Ammon's horn (tissue), 1 donor: Measurements from ENCODE around the gene R3HDM4.
"Not testable (repeated sequence)": the region's sequence is repeated elsewhere in the genome, so short reads cannot be mapped to it uniquely, and the experiment has no call there.

ENCODE experiments used
- DNase-seq: peaks from one replicate; pipeline ENCODE4 v3.0.0-alpha.2; 2016; ENCODE audit warnings: low spot score

Gene R3HDM4

GRCh38 chr19:911197-912033 is 1.6 kb downstream of the R3HDM4 start:
- no peak for DNase-seq

DNA sequence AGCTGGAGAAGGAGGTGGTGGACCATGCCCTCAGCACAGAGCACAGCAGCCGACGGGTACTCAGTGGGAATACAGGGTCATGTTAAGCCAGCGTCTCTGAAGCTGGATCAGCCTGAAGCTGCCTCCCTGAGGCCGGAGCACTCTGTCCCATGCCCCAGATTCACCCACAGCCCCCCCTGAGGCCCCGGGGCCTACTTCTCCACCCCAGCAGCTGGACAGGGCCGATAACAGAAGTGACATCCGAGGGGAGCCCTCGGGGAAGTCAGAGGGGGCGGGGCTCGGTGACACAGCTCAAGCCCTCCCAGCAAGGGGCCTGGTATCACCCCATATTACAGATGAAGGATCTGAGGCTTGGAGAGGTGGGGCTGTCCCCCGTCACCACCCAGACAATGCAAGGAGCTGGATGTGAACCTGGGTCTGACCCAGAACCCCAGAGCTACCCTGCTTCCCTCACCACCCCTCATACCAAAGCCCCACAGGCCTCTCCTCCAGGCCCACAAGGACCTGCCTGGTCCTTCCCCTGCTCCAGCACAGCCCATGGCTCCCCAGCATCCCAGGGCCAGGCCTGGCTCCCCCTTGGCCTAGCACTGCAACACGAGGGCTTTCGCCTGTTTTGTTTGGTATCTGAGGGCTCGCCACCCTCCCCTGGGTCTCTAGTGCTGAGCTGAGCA is 5.7 kb downstream of the R3HDM4 start:
- no peak for DNase-seq

DNA sequence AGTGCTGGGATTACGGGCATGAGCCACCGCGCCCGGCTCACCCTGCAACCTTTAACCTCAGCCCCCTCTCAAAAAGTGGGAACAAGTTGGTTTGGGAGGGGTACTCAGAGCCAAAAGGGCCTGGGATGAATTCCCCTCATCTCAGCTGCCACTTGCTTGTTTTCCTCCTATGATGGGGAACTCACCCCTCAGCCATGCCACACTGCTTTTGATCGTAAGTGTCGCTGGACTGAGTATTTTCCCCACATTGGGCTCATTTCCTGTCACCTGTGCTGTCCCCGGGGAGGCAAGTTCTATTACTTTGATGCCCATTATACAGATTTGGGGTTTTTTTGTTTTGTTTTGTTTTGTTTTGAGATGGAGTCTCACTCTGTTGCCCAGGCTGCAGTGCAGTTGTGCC is 6.5 kb downstream of the R3HDM4 start:
- no peak for DNase-seq

- DNase-seq, result no peak
These were observed 8.5 kb downstream of the R3HDM4 start for GRCh38 chr19:904545-904944.

DNA sequence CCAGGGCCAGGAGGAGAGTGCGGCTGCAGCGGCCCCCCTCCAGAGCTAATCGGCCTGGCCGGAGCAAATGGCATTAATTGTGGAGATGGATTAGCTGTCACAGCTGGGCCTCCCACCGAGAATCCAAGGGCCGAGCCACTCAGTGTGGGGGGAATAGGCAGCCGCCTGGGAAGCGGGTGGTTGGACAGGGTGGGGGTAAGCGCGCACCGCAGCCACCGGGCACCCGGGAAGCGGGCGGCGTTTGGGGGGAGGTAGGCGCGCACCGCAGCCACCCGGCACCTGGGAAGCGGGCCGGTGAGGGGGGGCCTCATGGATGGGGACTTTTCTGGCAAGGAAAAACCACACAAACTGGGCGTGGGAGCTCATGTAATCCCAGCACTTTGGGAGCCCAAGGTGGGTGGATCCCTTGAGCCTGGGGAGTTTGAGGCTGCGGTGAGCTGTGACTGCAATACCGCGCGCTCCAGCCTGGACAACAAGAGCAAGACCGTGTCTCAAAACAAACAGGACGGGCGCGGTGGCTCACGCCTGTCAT is 9.7 kb downstream of the R3HDM4 start:
- no peak for DNase-seq

GRCh38 chr19:902446-903226 is 10.4 kb downstream of the R3HDM4 start:
- no peak for DNase-seq

DNA sequence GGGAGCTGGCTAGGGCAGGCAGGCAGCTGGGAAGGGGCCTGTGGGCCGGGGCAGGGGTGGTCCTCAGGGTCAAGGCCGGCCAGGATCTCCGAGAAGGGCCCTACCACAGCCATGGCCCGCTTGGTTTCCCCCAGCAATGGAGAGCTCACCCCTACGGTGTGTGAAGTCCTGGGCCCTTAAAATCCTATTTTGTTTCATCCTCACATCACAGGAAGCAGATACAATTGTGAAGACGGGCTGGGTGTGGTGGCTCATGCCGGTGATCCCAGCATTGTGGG is 11.0 kb downstream of the R3HDM4 start:
- no peak for DNase-seq

DNA sequence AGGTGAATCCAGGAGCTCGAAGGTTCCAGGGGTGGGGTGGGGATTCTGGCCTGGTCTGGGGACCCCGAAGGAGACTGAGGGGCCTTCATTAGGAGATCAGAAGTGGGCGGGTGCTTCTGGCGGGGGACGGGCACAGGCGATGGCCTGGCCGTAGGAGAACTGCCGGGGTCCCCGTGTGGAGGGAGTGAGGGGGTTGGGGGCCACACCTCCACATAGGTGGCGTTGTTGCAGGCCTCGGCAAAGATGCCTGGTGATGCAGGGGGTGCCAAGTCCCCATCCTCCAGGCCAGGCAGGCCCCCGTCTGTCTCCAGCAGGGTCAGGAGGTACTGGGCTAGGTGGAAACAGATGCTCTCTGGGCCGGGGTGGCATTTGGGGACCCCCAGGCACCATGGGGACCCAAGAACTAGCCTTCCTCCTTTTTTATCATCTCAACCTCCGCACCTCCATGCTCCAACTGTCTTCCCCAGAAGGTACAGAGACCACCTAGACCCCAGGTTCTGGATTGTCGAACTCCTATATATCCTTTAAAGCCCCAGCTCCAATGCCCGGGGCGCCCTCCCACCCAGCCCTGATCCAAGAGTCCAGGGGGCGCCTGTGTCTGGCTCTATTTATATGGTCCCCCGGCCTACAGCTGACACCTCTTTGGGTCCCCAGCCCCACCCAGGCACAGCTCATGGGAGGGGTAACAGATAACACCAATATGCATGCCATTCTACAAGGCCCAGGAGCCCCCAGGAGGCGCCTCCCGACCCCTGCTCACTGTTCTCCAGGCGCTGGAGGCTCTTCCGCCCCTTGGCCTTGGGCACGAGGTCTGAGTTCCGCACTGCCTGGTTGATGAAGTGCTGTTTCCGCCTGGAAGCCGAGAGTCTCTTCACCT is 11.6 kb downstream of the R3HDM4 start:
- DNase-seq, result no peak

GRCh38 chr19:900302-901111 is 12.5 kb downstream of the R3HDM4 start:
- DNase-seq, result no peak

DNA sequence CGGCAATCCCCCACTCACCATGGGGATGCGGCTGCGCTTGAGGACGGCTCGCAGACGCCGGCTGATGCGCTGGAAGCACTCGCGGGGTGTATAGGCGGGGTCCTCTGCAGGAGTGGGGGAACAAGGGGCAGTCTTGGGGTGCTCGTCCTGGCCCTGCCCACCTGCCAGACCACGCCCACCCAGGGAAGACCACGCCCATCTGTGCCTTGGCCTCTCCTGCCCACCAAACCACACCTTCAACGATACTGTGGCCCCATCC is 13.0 kb downstream of the R3HDM4 start:
- DNase-seq, result no peak

GRCh38 chr19:899336-900042 is 13.5 kb downstream of the R3HDM4 start:
- no peak for DNase-seq

DNA sequence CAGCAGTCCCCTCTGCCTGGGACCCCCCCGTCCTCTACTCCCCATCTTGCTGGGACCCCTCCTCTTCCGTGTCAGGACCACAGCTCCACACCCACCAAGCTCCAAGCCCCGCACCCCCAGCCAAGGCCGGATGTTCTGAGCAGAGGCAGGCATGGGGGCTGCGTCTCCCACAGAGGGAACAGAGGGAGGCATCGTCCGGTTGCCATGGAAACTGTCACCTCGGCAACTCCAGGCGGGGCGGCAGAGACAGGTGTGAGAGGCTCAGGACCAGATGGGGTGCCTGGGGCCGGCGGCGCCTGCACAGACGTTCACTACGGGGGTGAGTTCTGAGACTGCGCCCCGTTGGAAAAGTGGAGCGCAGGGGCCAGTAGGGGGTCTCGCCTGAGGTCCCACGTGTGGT is 14.4 kb downstream of the R3HDM4 start:
- peak; percentile 83 for DNase-seq

GRCh38 chr19:897442-898039 is 15.5 kb downstream of the R3HDM4 start:
- DNase-seq, result no peak

DNA sequence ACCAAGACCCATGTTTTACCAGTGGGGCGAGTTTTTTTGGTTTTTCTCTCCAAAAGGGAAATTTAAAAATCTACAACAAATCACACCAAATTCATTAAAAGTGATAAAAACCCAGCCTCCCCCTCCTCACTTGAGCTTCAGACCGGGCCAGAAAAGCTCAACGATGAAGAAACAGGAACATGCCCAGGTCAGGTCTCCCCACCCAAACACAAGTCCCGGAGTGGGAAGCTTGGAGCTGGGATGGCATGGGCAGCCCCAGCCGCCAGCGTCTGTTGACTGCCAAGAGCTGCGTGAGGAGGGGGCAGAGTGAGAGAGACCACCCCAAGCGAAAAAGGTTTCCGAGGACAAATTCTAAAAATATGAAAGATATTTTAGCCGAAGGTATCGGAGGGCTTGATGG is 16.0 kb downstream of the R3HDM4 start:
- no peak for DNase-seq

- DNase-seq, result no peak
These were observed 16.6 kb downstream of the R3HDM4 start for GRCh38 chr19:896434-896833.

- peak; percentile 96 for DNase-seq
These were observed 19.9 kb downstream of the R3HDM4 start, which contains the start of the genes MED16 and RNU6-9 for GRCh38 chr19:892894-893689. Gene MED16 (minus strand): TSS chr19:893187. CDS start chr19:891131, 2,056 bp downstream. Gene RNU6-9 (plus strand): TSS chr19:893484.

GRCh38 chr19:892243-892893 is 20.7 kb downstream of the R3HDM4 start:
- DNase-seq, result no peak

DNA sequence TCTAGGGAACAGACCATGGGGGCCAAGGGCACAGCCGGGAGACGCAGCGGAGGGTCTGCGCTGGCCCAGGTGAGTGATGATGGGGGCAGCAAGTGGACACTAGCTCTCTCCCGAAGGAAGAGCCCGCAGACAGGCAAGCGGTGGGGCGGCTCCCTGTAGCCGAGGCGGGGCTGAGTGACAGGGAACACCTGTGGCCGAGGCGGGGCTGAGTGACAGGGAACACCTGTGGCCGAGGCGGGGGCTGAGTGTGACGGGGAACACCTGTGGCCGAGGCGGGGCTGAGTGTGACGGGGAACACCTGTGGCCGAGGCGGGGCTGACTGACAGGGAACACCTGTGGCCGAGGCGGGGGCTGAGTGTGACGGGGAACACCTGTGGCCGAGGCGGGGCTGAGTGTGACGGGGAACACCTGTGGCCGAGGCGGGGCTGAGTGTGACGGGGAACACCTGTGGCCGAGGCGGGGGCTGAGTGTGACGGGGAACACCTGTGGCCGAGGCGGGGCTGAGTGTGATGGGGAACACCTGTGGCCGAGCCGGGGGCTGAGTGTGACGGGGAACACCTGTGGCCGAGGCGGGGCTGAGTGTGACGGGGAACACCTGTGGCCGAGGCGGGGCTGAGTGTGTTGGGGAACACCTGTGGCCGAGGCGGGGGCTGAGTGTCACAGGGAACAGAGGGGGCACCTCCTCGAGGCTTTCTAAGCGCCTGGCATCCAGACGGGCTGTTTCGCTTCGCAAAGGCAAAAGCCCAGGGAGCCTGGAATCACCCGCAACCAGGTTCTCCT is 21.4 kb downstream of the R3HDM4 start:
- not testable (repeated sequence) for DNase-seq
